GM18498 (cell line): ENCODE measurements around the gene TMEM213.

Source experiments
- ATAC-seq: cut with Tn5 transposase; IDR thresholded peaks from one replicate; pipeline ENCODE4 v1.9.1; 2021; ENCODE audit warnings: mild to moderate bottlenecking, moderate library complexity; ENCODE audit not compliant: unreplicated experiment

The TMEM213 gene

GRCh38 chr7:138837627-138838026 lies 39.8 kb downstream of the TMEM213 start:
- no peak for ATAC-seq

GRCh38 chr7:138838166-138838565 lies 40.4 kb downstream of the TMEM213 start:
- no peak for ATAC-seq

- ATAC-seq, result no peak
Measured at GRCh38 chr7:138842111-138842510, 44.3 kb downstream of the TMEM213 start.

- no peak for ATAC-seq
Measured at GRCh38 chr7:138843632-138844580, 46.1 kb downstream of the TMEM213 start.

- no peak for ATAC-seq
Measured at GRCh38 chr7:138845711-138846110, 47.9 kb downstream of the TMEM213 start.

GRCh38 chr7:138848056-138848980 lies 50.5 kb downstream of the TMEM213 start:
- no peak for ATAC-seq

- no peak for ATAC-seq
Measured at GRCh38 chr7:138849701-138850100, 51.9 kb downstream of the TMEM213 start.

- ATAC-seq, result no peak
Measured at GRCh38 chr7:138852469-138852868, 54.7 kb downstream of the TMEM213 start.

GRCh38 chr7:138853448-138853847 lies 55.7 kb downstream of the TMEM213 start:
- no peak for ATAC-seq

- ATAC-seq, result no peak
Measured at GRCh38 chr7:138854115-138854645, 56.4 kb downstream of the TMEM213 start.

GRCh38 chr7:138857728-138858127 lies 59.9 kb downstream of the TMEM213 start:
- no peak for ATAC-seq

- ATAC-seq, result no peak
Measured at GRCh38 chr7:138861051-138861450, 63.3 kb downstream of the TMEM213 start.

- ATAC-seq, result no peak
Measured at GRCh38 chr7:138863931-138864330, 66.1 kb downstream of the TMEM213 start.

GRCh38 chr7:138864667-138865066 lies 66.9 kb downstream of the TMEM213 start:
- no peak for ATAC-seq

GRCh38 chr7:138865843-138866242 lies 68.0 kb downstream of the TMEM213 start:
- no peak for ATAC-seq

GRCh38 chr7:138866353-138866752 lies 68.6 kb downstream of the TMEM213 start:
- ATAC-seq, result no peak

- ATAC-seq, result no peak
Measured at GRCh38 chr7:138867744-138868143, 70.0 kb downstream of the TMEM213 start.

- ATAC-seq, result no peak
Measured at GRCh38 chr7:138868711-138869110, 70.9 kb downstream of the TMEM213 start.

GRCh38 chr7:138869353-138869752 lies 71.6 kb downstream of the TMEM213 start:
- ATAC-seq, result no peak

GRCh38 chr7:138871065-138871813 lies 73.4 kb downstream of the TMEM213 start:
- no peak for ATAC-seq

GRCh38 chr7:138871814-138872090 lies 74.0 kb downstream of the TMEM213 start:
- ATAC-seq, result no peak
